Stimulated activated naive CD8-positive, alpha-beta T cell treated with anti-CD3 and anti-CD28 coated beads, Interleukin-15, Interleukin-2, amounts not matched to agents 100 U/mL and 50 U/mL, for 24 hours (primary cell): ENCODE measurements around the gene STARD13.
A peak's percentile ranks its signal among the peaks of the same experiment; 100 is the strongest.

Experiments used
- ATAC-seq: fragments of 150-1000 bp; cut with Tn5 transposase; one replicate; pipeline ENCODE4 v1.10.0; 2021
- DNase-seq: peaks from one replicate; pipeline ENCODE4 v3.0.0; 2021

The STARD13 gene

GRCh38 chr13:33199289-33199850, 86.2 kb downstream of the STARD13 start:
- DNase-seq (no peak), ATAC-seq (no peak)

- ATAC-seq = no peak
- DNase-seq = no peak
These were observed 88.0 kb downstream of the STARD13 start for GRCh38 chr13:33197541-33197971.

- no peak for ATAC-seq
- DNase-seq = no peak
These were observed 88.8 kb downstream of the STARD13 start for GRCh38 chr13:33196767-33197166.

- ATAC-seq (no peak), DNase-seq (no peak)
These were observed 89.7 kb downstream of the STARD13 start for GRCh38 chr13:33195693-33196464.

GRCh38 chr13:33194820-33195692, 90.5 kb downstream of the STARD13 start:
- ATAC-seq (no peak), DNase-seq (no peak)

- no peak for ATAC-seq
These were observed 92.1 kb downstream of the STARD13 start for GRCh38 chr13:33193428-33193974.

GRCh38 chr13:33191425-33192210, 93.9 kb downstream of the STARD13 start:
- DNase-seq (no peak), ATAC-seq (no peak)

More at GRCh38 chr13:33193428-33193974, 92.1 kb downstream of the STARD13 start:
- no peak for DNase-seq

- DNase-seq (no peak), ATAC-seq (no peak)
These were observed 96.1 kb downstream of the STARD13 start for GRCh38 chr13:33189470-33189869.

GRCh38 chr13:33188093-33188882, 97.3 kb downstream of the STARD13 start:
- ATAC-seq (peak; percentile 36), DNase-seq (no peak)

DNA sequence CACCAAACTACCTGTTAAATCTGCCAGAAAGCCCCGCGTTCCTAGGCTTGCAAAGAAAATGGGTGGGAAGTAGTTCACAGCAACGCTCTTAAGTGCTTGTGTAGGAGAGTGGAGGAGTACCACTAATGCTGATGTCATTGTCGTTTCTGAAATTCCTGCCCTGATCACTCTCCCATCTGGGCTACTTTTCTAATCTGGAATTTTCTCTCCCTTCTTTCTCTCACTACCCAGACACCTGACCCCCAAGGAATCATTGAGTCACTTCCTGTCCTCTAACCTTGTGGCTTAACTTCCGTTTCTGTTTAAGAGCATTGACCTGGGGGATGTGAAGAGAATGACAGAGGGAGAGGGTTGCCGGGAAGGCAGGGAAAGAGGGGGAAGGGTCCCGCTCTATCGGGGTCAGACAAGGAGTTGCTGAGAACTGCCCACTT, 98.7 kb downstream of the STARD13 start:
- DNase-seq = no peak
- no peak for ATAC-seq

- no peak for ATAC-seq
- DNase-seq = no peak
These were observed 99.7 kb downstream of the STARD13 start for GRCh38 chr13:33185853-33186252.

DNA sequence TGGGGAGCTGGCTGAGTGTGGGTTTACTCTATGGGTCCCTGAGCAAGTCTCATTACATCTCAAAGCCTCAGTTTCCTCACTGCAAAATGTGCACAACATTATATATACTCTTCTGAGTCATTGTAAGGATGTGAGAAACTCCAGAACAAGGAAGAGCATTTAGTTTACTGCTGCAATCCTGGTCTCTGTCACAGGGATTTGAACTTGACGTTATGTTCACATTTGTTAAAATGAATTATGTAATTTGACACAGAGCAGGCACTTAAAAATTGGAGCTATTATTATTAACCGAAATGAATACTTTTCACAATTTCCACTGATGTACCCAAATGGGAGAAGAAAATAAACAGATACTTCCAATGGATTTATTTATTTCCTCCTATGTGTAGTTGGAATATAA, 101.0 kb downstream of the STARD13 start:
- ATAC-seq (no peak), DNase-seq (no peak)

- DNase-seq = no peak
- ATAC-seq = no peak
These were observed 101.5 kb downstream of the STARD13 start for GRCh38 chr13:33184112-33184490.

- DNase-seq = no peak
- ATAC-seq = no peak
These were observed 102.0 kb downstream of the STARD13 start for GRCh38 chr13:33183431-33184111.

DNA sequence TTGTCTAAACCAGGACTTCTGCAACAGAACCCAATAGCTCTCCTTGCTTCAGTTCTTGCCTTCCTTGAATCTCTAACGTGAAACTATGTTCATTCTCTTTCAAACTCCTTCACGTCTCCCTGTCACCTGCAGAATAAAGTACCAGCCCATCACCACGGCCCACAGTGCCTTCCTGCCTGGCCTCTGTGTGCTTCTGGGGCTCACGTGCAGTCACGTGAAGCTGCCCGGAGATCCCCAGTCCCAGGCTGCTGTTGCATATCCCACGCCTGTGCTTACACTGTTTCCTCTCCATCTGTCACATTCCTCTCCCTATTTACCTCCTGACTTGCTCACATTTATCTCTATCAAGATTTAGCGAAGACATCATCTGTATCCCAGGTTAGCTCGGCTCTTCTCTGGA, 102.8 kb downstream of the STARD13 start:
- DNase-seq (no peak), ATAC-seq (no peak)

- ATAC-seq (no peak), DNase-seq (no peak)
These were observed 104.3 kb downstream of the STARD13 start for GRCh38 chr13:33181264-33181663.

- no peak for DNase-seq
- no peak for ATAC-seq
These were observed 105.3 kb downstream of the STARD13 start for GRCh38 chr13:33180122-33180804.

- DNase-seq (no peak), ATAC-seq (no peak)
These were observed 106.1 kb downstream of the STARD13 start for GRCh38 chr13:33179463-33179862.

GRCh38 chr13:33178209-33178840, 107.2 kb downstream of the STARD13 start:
- DNase-seq (no peak), ATAC-seq (no peak)
